ENCODE results near the gene TTBK1. TPM values are rescaled to one million over a fixed set of nuclear protein-coding genes. Genes with fewer than 3 reads are reported as not detected.
A peak's percentile ranks its signal among the peaks of the same experiment; 100 is the strongest.

TTBK1 gene
- total RNA-seq, 1 donor from 2014 or later, result 1.7 TPM

DNA sequence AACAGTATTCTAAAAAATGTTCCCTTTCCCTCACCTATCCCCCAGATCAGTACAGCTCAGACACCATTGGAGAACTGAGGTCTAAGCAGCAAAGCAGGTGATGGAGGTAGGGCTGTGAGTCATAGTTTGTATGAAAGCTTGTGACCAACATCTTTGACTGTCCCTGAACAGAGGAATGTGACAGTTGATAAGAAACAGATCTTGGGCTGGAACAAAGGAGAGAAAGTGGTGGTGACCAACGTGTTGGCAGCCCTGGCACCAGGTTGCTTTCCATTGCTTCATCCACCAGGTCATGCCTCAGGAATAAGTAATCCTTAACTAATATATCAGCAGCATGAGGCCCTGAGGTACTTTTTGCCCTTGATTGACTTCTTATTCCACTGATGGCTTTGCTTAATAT, 85.2 kb downstream of the TTBK1 start:
- Mint-ChIP-seq H3K4me1 (ENCODE audit: low read depth) (no peaks in the 10 kb centered on the region), H3K9me3 (ENCODE audit: low read depth) (peaks cover 4% of the 10 kb centered on the region), H3K36me3 (ENCODE audit: insufficient read depth) (no peaks in the 10 kb centered on the region), H3K27ac (no peak overlapping the region), H3K27me3 (no peaks in the 10 kb centered on the region), H3K4me3 (ENCODE audit: low read depth) (no peak overlapping the region)
- TF ChIP-seq, protein P1, sequence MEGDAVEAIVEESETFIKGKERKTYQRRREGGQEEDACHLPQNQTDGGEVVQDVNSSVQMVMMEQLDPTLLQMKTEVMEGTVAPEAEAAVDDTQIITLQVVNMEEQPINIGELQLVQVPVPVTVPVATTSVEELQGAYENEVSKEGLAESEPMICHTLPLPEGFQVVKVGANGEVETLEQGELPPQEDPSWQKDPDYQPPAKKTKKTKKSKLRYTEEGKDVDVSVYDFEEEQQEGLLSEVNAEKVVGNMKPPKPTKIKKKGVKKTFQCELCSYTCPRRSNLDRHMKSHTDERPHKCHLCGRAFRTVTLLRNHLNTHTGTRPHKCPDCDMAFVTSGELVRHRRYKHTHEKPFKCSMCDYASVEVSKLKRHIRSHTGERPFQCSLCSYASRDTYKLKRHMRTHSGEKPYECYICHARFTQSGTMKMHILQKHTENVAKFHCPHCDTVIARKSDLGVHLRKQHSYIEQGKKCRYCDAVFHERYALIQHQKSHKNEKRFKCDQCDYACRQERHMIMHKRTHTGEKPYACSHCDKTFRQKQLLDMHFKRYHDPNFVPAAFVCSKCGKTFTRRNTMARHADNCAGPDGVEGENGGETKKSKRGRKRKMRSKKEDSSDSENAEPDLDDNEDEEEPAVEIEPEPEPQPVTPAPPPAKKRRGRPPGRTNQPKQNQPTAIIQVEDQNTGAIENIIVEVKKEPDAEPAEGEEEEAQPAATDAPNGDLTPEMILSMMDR (IDR thresholded peaks at IDR 0.05; ENCODE audit: unreplicated experiment), result no peak
- no peak for DNase-seq (ENCODE audit: low spot score, unreplicated experiment)

DNA sequence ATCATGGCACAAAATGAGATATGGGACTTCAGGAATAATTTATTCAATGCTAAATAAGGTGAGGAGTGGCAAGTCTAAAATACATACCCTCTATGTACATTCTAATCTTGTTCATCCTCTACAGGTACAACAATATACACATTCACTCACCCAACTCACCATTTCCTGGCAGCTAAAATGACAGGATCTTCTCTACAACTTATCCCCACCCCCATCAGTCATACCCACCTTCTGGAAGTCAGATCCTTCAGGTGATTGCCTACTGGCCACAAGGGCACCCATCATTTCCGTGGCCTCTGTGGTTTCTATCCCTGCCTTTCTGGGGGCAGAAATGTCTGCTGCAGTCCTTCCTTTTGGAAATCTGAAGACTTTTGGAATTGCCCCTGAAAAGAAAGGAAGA, 88.2 kb downstream of the TTBK1 start:
- TF ChIP-seq, protein P1 (IDR thresholded peaks at IDR 0.05; ENCODE audit: unreplicated experiment), result no peak
- Mint-ChIP-seq H3K36me3 (ENCODE audit: insufficient read depth) (no peaks in the 10 kb centered on the region), H3K27me3 (no peaks in the 10 kb centered on the region), H3K4me3 (ENCODE audit: low read depth) (no peak overlapping the region), H3K9me3 (ENCODE audit: low read depth) (no peaks in the 10 kb centered on the region), H3K4me1 (ENCODE audit: low read depth) (peaks cover 13% of the 10 kb centered on the region), H3K27ac (no peak overlapping the region)
- no peak for DNase-seq (ENCODE audit: low spot score, unreplicated experiment)

GRCh38 chr6:43331891-43332290, 88.6 kb downstream of the TTBK1 start:
- Mint-ChIP-seq H3K27ac (no peak overlapping the region), H3K4me1 (ENCODE audit: low read depth) (peaks cover 13% of the 10 kb centered on the region), H3K27me3 (no peaks in the 10 kb centered on the region), H3K36me3 (ENCODE audit: insufficient read depth) (no peaks in the 10 kb centered on the region), H3K4me3 (ENCODE audit: low read depth) (no peak overlapping the region), H3K9me3 (ENCODE audit: low read depth) (no peaks in the 10 kb centered on the region)
- TF ChIP-seq, protein P1 (IDR thresholded peaks at IDR 0.05; ENCODE audit: unreplicated experiment), result no peak
- DNase-seq (ENCODE audit: low spot score, unreplicated experiment), result no peak

- TF ChIP-seq, protein P1 (IDR thresholded peaks at IDR 0.05; ENCODE audit: unreplicated experiment), result peak; percentile 64
- peak overlapping the region; percentile 62 for H3K27ac Mint-ChIP-seq
- peaks cover 13% of the 10 kb centered on the region for H3K4me1 Mint-ChIP-seq (ENCODE audit: low read depth)
- DNase-seq (ENCODE audit: low spot score, unreplicated experiment), result no peak
- H3K36me3 Mint-ChIP-seq (ENCODE audit: insufficient read depth), result peaks cover 4% of the 10 kb centered on the region
- H3K27me3 Mint-ChIP-seq, result no peaks in the 10 kb centered on the region
- H3K9me3 Mint-ChIP-seq (ENCODE audit: low read depth), result no peaks in the 10 kb centered on the region
- H3K4me3 Mint-ChIP-seq (ENCODE audit: low read depth), result no peak overlapping the region
Observed at GRCh38 chr6:43334466-43335095, 91.3 kb downstream of the TTBK1 start.

GRCh38 chr6:43335469-43335868, 92.2 kb downstream of the TTBK1 start:
- Mint-ChIP-seq H3K36me3 (ENCODE audit: insufficient read depth) (peaks cover 10% of the 10 kb centered on the region), H3K27me3 (no peaks in the 10 kb centered on the region), H3K4me1 (ENCODE audit: low read depth) (peaks cover 13% of the 10 kb centered on the region), H3K9me3 (ENCODE audit: low read depth) (no peaks in the 10 kb centered on the region), H3K4me3 (ENCODE audit: low read depth) (no peak overlapping the region), H3K27ac (peak overlapping the region; percentile 62)
- TF ChIP-seq, protein P1 (IDR thresholded peaks at IDR 0.05; ENCODE audit: unreplicated experiment), result no peak
- no peak for DNase-seq (ENCODE audit: low spot score, unreplicated experiment)

Data from progenitor cell of endocrine pancreas (in vitro differentiated cells).